ACC112 (cell line): Measurements from ENCODE around the gene FBXL2.
"Not testable (repeated sequence)": the region's sequence is repeated elsewhere in the genome, so short reads cannot be mapped to it uniquely, and the experiment has no call there.

Source experiments
- H2AFZ ChIP-seq: fragments of 200-600 bp; sonication (generic); one replicate; pipeline ENCODE4 v1.6.0; 2017; ENCODE audit warnings: antibody characterized with exemption, low read length; ENCODE audit not compliant: unreplicated experiment
- H3K27ac ChIP-seq: fragments of 200-600 bp; sonication (generic); 2 replicates; pipeline ENCODE4 v1.5.1; 2014; ENCODE audit warnings: low read depth, mild to moderate bottlenecking, antibody characterized with exemption, low read length, moderate library complexity
- H3K27me3 ChIP-seq: fragments of 200-600 bp; sonication (generic); 2 replicates; pipeline ENCODE4 v1.6.1; 2014; ENCODE audit warnings: mild to moderate bottlenecking, antibody characterized with exemption, low read length, moderate library complexity, mixed read lengths; ENCODE audit not compliant: insufficient read depth
- H3K36me3 ChIP-seq: fragments of 200-600 bp; sonication (generic); 2 replicates; pipeline ENCODE4 v1.6.1; 2016; ENCODE audit warnings: mild to moderate bottlenecking, antibody characterized with exemption, low read length, moderate library complexity, mixed read lengths; ENCODE audit not compliant: insufficient read depth
- H3K4me1 ChIP-seq: fragments of 200-600 bp; sonication (generic); one replicate; pipeline ENCODE4 v1.6.1; 2016; ENCODE audit warnings: low read length, mixed read lengths; ENCODE audit not compliant: insufficient read depth, unreplicated experiment, control insufficient read depth
- H3K4me3 ChIP-seq: fragments of 200-600 bp; sonication (generic); 2 replicates; pipeline ENCODE4 v1.5.1; 2014; ENCODE audit warnings: mild to moderate bottlenecking, low read depth, low read length
- H3K79me2 ChIP-seq: fragments of 200-600 bp; sonication (generic); one replicate; pipeline ENCODE4 v1.6.0; 2016; ENCODE audit warnings: low read length; ENCODE audit not compliant: control insufficient read depth, unreplicated experiment, insufficient read depth

The FBXL2 gene

DNA sequence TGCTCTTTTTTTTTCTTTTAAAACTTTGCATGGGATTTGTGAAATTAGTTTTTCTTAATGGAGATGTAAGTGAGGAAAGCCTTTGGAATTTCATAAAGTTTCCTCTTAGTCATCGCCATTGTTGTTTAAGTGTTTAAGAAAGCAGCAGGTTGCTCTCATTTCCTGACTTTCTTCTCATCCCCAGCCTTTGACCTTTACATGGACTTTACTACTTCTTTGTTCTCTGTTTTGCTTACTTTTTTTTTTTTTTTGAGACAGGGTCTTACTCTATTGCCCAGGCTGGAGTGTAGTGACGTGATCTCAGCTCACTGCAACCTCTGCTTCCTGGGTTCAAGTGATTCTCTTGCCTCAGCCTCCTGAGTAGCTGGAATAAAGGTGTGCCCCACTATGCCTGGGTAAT, 38.6 kb downstream of the FBXL2 start:
- Histone ChIP-seq H3K4me3 (no peak overlapping the region), H3K36me3 (no peaks in the 10 kb centered on the region), H3K79me2 (peaks cover 3% of the 10 kb centered on the region), H3K27ac (peak overlapping the region; percentile 49), H2AFZ (no peak overlapping the region), H3K4me1 (peaks cover 56% of the 10 kb centered on the region), H3K27me3 (no peaks in the 10 kb centered on the region)

DNA sequence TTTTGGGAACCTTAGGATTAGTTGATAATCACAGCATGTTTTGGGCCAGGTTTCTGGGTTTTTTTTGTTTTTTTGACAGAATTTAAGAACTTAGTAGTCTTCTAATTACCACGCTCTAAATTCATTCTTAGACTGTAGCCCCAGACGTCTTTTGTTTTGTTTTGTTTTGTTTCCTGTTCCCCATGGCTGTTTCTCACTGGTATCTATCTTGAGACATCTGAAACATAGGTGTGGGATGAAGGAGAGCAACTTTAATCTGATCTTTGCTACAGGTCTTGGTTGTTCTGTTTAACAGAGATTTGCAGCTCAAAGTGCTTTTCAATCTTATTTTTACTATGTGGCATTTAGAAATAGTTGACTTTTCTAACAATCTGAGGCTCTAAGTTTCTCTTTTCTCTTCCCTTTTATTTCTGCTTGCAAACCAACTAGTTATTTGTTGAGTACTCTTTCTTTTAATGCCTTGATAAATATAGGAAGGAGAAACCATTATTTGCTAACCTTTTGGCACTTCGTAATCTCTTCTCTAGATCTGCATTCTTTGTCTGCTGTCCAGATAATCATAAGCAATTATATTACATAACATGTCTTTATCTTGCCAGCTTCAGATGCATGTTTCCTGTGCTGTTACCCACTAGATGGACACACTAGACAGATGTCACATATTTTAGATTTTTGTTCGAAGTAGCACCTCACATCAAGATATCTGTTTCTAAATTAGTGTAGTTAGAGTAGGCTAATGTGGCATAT, 40.9 kb downstream of the FBXL2 start:
- Histone ChIP-seq H3K27me3 (no peaks in the 10 kb centered on the region), H3K4me1 (peaks cover 62% of the 10 kb centered on the region), H3K79me2 (peaks cover 3% of the 10 kb centered on the region), H2AFZ (no peak overlapping the region), H3K36me3 (no peaks in the 10 kb centered on the region), H3K4me3 (no peak overlapping the region), H3K27ac (no peak overlapping the region)

DNA sequence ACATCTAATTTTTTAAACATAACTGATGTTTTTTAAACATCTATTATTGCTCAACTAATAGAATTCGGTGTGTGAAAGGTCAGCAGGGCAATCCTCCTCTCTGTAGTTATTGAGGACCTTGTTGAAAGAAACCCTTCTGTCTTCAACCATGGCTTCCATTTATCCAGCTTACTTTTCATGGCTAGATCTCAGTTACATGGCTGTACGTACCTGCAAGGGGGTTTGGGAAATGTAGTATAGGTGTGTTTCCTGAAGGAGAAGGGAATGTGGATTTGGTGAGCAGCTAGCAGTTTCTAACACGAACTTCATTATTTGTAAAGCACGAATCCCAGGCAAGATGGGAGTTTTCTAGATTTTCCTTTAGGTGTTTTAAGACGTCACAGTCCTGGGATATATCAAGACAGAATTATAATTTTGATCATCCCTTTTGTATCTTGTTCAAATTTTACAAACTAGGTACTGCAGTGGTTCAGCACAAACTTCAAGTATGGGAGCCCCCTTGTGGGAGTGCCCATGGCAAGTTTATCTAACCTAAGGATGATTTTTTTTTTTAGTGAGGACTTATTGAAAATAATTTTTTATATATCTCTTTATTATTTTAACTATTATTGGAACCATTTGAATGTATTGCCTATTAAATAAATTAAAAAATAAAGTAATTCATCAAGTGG, 41.6 kb downstream of the FBXL2 start:
- H3K4me1 ChIP-seq, result peaks cover 54% of the 10 kb centered on the region
- no peak overlapping the region for H3K27ac ChIP-seq
- H3K27me3 ChIP-seq, result no peaks in the 10 kb centered on the region
- no peaks in the 10 kb centered on the region for H3K36me3 ChIP-seq
- H2AFZ ChIP-seq, result no peak overlapping the region
- no peak overlapping the region for H3K4me3 ChIP-seq
- H3K79me2 ChIP-seq, result peaks cover 3% of the 10 kb centered on the region

GRCh38 chr3:33322412-33322811, 45.2 kb downstream of the FBXL2 start:
- no peaks in the 10 kb centered on the region for H3K79me2 ChIP-seq
- H3K27ac ChIP-seq, result no peak overlapping the region
- no peaks in the 10 kb centered on the region for H3K27me3 ChIP-seq
- 0 out of 2 replicates have a peak, but pooled peaks cover 4% of the 10 kb centered on the region for H3K36me3 ChIP-seq
- no peak overlapping the region for H3K4me3 ChIP-seq
- H2AFZ ChIP-seq, result no peak overlapping the region
- peaks cover 29% of the 10 kb centered on the region for H3K4me1 ChIP-seq

DNA sequence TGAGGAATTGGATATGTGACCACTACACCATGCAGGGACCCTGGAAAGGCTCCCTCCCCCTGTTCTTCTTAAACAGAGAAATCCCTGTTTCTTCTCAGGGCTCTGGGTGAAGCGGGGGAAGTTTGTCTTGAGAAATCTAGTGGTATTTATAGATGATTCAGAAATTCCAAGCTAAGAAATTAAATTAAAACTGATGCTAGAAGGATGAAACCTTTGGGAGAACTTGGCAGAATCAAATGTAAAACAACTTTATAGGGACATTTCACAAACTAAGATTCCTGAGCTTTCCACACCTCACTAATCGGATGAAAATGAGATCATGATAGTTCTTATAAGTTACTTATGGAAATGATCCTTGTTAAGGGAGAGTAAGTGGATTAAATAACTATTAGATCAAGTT, 54.2 kb downstream of the FBXL2 start:
- H2AFZ ChIP-seq, result no peak overlapping the region
- H3K36me3 ChIP-seq, result peaks cover 17% of the 10 kb centered on the region
- no peak overlapping the region for H3K4me3 ChIP-seq
- no peak overlapping the region for H3K27ac ChIP-seq
- H3K4me1 ChIP-seq, result no peaks in the 10 kb centered on the region
- H3K27me3 ChIP-seq, result no peaks in the 10 kb centered on the region
- no peaks in the 10 kb centered on the region for H3K79me2 ChIP-seq

- Histone ChIP-seq H3K4me3 (no peak overlapping the region), H3K36me3 (peaks cover 9% of the 10 kb centered on the region), H2AFZ (no peak overlapping the region), H3K27ac (no peak overlapping the region), H3K79me2 (no peaks in the 10 kb centered on the region), H3K4me1 (no peaks in the 10 kb centered on the region), H3K27me3 (no peaks in the 10 kb centered on the region)
These were observed 57.1 kb downstream of the FBXL2 start for GRCh38 chr3:33334364-33334763.

DNA sequence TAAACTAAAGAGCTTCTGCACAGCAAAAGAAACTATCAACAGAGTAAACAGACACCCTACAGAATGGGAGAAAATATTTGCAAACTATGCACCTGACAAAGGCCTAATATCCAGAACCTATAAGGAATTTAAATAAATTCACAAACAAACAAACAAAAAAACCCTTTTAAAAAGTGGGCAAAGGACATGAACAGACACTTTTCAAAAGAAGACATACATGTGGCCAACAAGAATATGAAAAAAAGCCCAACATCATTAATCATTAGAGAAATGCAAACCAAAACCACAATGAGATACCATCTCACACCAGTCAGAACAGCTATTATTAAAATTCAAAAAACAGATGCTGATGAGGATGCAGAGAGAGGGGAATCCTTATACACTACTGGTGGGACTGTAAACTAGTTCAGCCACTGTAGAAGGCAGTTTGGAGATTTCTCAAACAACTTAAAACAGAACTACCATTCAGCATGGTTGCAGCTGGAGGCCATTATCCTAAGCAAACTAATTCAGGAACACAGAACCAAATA, 61.8 kb downstream of the FBXL2 start:
- H2AFZ ChIP-seq, H3K4me1 ChIP-seq, H3K79me2 ChIP-seq, H3K4me3 ChIP-seq, H3K27me3 ChIP-seq, H3K27ac ChIP-seq, H3K36me3 ChIP-seq: not testable (repeated sequence)

DNA sequence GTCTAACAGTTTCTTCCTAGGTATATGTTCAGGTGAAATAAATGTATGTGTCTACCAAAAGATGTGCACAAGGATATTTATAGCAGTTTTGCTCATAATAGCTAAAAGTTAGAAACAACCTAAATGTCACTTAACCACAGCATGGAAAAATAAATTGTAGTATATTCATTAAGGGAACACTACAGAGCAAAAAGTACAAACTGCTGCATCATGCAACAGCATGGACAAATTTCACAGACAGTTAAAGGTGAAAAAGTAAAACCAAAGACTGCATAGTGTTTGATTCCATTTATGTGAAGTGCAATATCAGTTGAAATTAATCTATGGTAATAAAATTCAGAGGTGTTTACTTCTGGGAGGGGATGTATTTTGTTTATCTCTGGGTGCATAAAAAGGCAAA, 62.5 kb downstream of the FBXL2 start:
- no peak overlapping the region for H3K4me3 ChIP-seq
- H3K27ac ChIP-seq, result no peak overlapping the region
- H2AFZ ChIP-seq, result no peak overlapping the region
- no peaks in the 10 kb centered on the region for H3K79me2 ChIP-seq
- no peaks in the 10 kb centered on the region for H3K36me3 ChIP-seq
- H3K27me3 ChIP-seq, result no peaks in the 10 kb centered on the region
- no peaks in the 10 kb centered on the region for H3K4me1 ChIP-seq

DNA sequence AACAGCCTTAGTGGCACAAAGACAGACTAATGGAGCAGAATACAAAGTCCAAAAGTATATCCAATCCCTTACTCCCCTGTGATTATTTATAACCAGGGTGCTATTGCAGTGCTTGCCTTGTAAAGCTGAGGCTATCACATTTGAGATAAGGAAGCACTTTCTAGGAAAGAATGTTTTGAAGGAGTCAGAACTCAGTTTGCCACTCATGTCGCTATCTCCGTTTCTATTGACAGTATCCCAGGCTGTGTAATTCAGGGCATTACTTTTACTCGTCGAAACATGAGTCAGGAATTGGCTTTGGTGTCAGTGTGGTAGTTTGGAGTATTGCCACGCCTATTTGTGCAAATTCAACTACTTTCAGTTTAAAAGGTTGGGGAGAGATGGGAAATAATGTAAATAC, 78.4 kb downstream of the FBXL2 start:
- Histone ChIP-seq H3K27me3 (no peaks in the 10 kb centered on the region), H3K4me3 (peak overlapping the region; percentile 30; the same call in 1 of the 2 replicates), H3K79me2 (no peaks in the 10 kb centered on the region), H3K27ac (no peak overlapping the region), H3K36me3 (no peaks in the 10 kb centered on the region), H3K4me1 (peaks cover 40% of the 10 kb centered on the region), H2AFZ (peak overlapping the region; percentile 26)

GRCh38 chr3:33358172-33358781, 81.0 kb downstream of the FBXL2 start:
- no peak overlapping the region for H3K4me3 ChIP-seq

More at GRCh38 chr3:33358172-33358781, 81.0 kb downstream of the FBXL2 start:
- Histone ChIP-seq H3K4me1 (peaks cover 44% of the 10 kb centered on the region), H3K27ac (no peak overlapping the region), H2AFZ (no peak overlapping the region), H3K36me3 (0 out of 2 replicates have a peak, but pooled peaks cover 3% of the 10 kb centered on the region), H3K79me2 (no peaks in the 10 kb centered on the region), H3K27me3 (no peaks in the 10 kb centered on the region)
